ENCODE results near the gene MPRIP. TPM values are rescaled to one million over a fixed set of nuclear protein-coding genes. Genes with fewer than 3 reads are reported as not detected.

MPRIP gene
- total and polyA plus RNA-seq, 4 donors: 121 to 342 (median 175) TPM

DNA sequence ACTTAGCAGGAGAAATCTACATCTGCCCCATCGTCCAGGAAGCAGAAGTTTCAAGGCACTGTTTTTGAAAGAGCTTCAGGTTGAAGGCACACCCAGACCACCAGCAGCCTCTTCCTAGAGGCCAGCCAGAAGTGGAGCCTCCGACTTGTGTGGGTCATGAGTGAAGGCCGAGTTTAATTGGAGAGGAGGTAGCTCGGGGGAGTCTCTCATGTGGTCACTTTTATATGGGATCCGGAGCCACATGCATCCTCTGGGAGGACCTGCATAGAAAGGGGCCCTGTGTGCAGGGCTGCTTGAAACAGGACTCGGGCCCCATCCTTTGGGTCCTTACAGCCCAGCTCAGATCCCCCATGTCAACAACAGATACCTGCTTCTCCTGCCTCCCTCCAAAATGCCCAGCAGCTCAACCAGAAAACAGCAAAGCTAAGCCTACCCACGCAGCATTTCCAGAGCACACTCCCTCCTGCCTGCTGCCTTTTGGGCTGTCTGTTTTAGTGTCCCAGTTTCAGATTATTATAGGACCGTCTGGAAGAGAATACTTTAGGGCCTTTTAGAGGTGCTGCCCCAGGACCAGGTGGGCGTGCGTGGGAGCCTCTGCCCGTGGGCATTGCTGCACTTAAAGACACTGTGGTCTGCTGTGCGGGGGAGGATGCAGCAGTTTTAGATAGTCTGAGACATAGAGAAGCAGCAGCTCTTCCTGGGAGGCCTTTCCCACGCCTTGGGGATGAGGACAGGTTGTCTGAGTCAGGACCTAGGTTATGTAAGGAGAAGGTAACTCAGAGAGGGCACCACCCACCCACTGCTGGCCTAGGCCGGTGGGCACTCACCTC lies 29.5 kb downstream of the MPRIP start:
- Histone ChIP-seq H3K9me3 (ENCODE audit: control insufficient read depth in 4 of 4, insufficient read depth in 3 of 4, low read length in 3 of 4) (no peaks in the 10 kb centered on the region), H3K27me3 (ENCODE audit: control insufficient read depth in 3 of 3, insufficient read depth in 3 of 3, low read length in 2 of 3) (no peaks in the 10 kb centered on the region), H3K27ac (ENCODE audit: low read depth in 1 of 2, low read length in 1 of 2) (peak overlapping the region in 1 of 2 donors; percentile 4), H3K9ac (ENCODE audit: insufficient read depth in 1 of 2, low read length in 2 of 2) (no peak overlapping the region), H3K4me3 (no peak overlapping the region), H3K36me3 (ENCODE audit: control insufficient read depth in 4 of 4, insufficient read depth in 4 of 4, low read length in 4 of 4) (peaks cover 0 to 22% (median 10%) of the 10 kb centered on the region in 4 donors), H3K4me1 (ENCODE audit: control insufficient read depth in 5 of 5, insufficient read depth in 5 of 5, low read length in 5 of 5) (peaks cover 0 to 40% (median 17%) of the 10 kb centered on the region in 5 donors)
- WGBS, 2 donors: 88 to 93% methylated on average over 14 of the region's 14 CpGs
- ATAC-seq (ENCODE audit: insufficient read depth, low FRiP score): no peak
- TF ChIP-seq, protein P1, sequence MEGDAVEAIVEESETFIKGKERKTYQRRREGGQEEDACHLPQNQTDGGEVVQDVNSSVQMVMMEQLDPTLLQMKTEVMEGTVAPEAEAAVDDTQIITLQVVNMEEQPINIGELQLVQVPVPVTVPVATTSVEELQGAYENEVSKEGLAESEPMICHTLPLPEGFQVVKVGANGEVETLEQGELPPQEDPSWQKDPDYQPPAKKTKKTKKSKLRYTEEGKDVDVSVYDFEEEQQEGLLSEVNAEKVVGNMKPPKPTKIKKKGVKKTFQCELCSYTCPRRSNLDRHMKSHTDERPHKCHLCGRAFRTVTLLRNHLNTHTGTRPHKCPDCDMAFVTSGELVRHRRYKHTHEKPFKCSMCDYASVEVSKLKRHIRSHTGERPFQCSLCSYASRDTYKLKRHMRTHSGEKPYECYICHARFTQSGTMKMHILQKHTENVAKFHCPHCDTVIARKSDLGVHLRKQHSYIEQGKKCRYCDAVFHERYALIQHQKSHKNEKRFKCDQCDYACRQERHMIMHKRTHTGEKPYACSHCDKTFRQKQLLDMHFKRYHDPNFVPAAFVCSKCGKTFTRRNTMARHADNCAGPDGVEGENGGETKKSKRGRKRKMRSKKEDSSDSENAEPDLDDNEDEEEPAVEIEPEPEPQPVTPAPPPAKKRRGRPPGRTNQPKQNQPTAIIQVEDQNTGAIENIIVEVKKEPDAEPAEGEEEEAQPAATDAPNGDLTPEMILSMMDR (IDR thresholded peaks at IDR 0.05; ENCODE audit: control extremely low read depth, extremely low read depth): no peak
- DNase-seq: peak in 1 of 3 donors; percentile 5

DNA sequence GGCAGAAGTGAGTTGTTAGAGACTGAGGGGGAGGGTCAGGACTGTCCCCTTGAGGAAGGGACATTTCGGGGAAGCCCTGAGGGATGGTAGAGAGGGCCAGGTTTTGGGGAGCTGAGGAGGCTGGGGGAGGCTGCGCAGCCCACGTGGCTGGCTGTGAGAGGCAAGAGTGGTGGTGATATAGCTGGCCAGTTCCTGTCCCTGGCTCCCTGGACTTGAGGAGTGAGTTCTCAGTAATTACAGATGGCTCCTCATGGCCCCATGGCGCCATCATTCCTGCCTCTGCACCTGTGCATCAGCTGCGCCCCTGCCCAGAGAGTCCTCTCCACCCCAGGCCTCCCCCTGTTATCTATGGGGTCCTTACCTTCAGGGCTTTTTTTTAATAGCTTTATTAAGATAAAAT lies 30.3 kb downstream of the MPRIP start:
- no peak overlapping the region for H3K9ac ChIP-seq (ENCODE audit: insufficient read depth in 1 of 2, low read length in 2 of 2)
- no peak for ATAC-seq (ENCODE audit: insufficient read depth, low FRiP score)
- WGBS, 2 donors: 92% methylated on average over 5 of the region's 5 CpGs
- peaks cover 0 to 24% (median 11%) of the 10 kb centered on the region in 4 donors for H3K36me3 ChIP-seq (ENCODE audit: control insufficient read depth in 4 of 4, insufficient read depth in 4 of 4, low read length in 4 of 4)
- DNase-seq: no peak
- H3K9me3 ChIP-seq (ENCODE audit: control insufficient read depth in 4 of 4, insufficient read depth in 3 of 4, low read length in 3 of 4): no peaks in the 10 kb centered on the region
- no peaks in the 10 kb centered on the region for H3K27me3 ChIP-seq (ENCODE audit: control insufficient read depth in 3 of 3, insufficient read depth in 3 of 3, low read length in 2 of 3)
- no peak overlapping the region for H3K4me3 ChIP-seq
- peak overlapping the region in 1 of 2 donors; percentile 4 for H3K27ac ChIP-seq (ENCODE audit: low read depth in 1 of 2, low read length in 1 of 2)
- H3K4me1 ChIP-seq (ENCODE audit: control insufficient read depth in 5 of 5, insufficient read depth in 5 of 5, low read length in 5 of 5): peaks cover 0 to 40% (median 21%) of the 10 kb centered on the region in 5 donors
- TF ChIP-seq, protein P1 (IDR thresholded peaks at IDR 0.05; ENCODE audit: control extremely low read depth, extremely low read depth): no peak

DNA sequence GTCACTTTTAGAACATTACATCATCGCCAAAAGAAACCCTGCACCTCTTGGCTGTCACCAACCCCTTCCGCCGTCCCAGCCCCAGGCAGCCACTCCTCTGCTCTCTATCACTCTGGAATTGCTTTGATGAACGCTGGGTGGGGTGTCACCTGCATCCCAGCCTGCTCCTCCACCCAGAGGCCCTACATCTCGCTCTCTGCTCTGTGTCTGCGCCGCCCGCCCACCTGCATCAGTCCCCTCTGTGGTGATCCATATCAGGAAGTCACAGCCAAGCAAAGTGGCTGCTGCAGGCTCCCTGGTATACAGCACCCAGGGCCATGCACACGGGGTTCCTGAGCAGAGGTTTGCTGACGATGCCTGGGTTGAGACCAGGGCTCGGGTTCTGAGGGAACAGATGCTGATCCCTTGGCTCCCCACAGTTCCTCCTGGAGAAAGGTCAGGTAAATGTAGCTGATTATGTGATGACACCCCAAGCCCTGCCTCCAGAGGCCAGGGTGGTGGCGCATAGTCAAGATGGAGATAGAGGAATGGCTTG lies 30.8 kb downstream of the MPRIP start:
- DNase-seq: no peak
- H3K4me3 ChIP-seq: no peak overlapping the region
- no peaks in the 10 kb centered on the region for H3K27me3 ChIP-seq (ENCODE audit: control insufficient read depth in 3 of 3, insufficient read depth in 3 of 3, low read length in 2 of 3)
- no peak overlapping the region for H3K27ac ChIP-seq (ENCODE audit: low read depth in 1 of 2, low read length in 1 of 2)
- no peak for ATAC-seq (ENCODE audit: insufficient read depth, low FRiP score)
- H3K9ac ChIP-seq (ENCODE audit: insufficient read depth in 1 of 2, low read length in 2 of 2): no peak overlapping the region
- H3K36me3 ChIP-seq (ENCODE audit: control insufficient read depth in 4 of 4, insufficient read depth in 4 of 4, low read length in 4 of 4): peaks cover 0 to 30% (median 14%) of the 10 kb centered on the region in 4 donors
- TF ChIP-seq, protein P1 (IDR thresholded peaks at IDR 0.05; ENCODE audit: control extremely low read depth, extremely low read depth): no peak
- 91 to 93% methylated on average over 12 of the region's 12 CpGs for WGBS, 2 donors
- no peaks in the 10 kb centered on the region for H3K9me3 ChIP-seq (ENCODE audit: control insufficient read depth in 4 of 4, insufficient read depth in 3 of 4, low read length in 3 of 4)
- peaks cover 4 to 40% (median 21%) of the 10 kb centered on the region in 5 donors for H3K4me1 ChIP-seq (ENCODE audit: control insufficient read depth in 5 of 5, insufficient read depth in 5 of 5, low read length in 5 of 5)

All from lung (tissue), 12 donors.